Endothelial cell of umbilical vein (primary cell): Measurements from ENCODE around the gene CXCL10. TPM values are rescaled to one million over a fixed set of nuclear protein-coding genes. Genes with fewer than 3 reads are reported as not detected.

Source experiments
- BruUV-seq: library from RNA; stranded (reverse); fragments of 400-500 nt; replicated peaks from 2 replicates; lab custom pipeline; 2021; lab: Mats Ljungman, UMichigan
- CTCF ChIA-PET: fragments of 300-600, 350-600 bp; sonication (Branson Sonifier 250); formaldehyde crosslinking; loops from one replicate; lab custom pipeline; 2021; ENCODE audit warnings: antibody characterized with exemption, inconsistent platforms; lab: Charles Lee
- POLR2A ChIA-PET: fragments of 300-600, 350-600 bp; sonication (Branson Sonifier 250); formaldehyde crosslinking; loops from one replicate; lab custom pipeline; 2021; ENCODE audit warnings: antibody characterized with exemption, inconsistent platforms; lab: Charles Lee
- DNase-seq: peaks from one replicate; pipeline ENCODE4 v3.0.0-alpha.2; 2011; ENCODE audit warnings: low read depth, low spot score
- FAIRE-seq: peaks from 2 replicates; lab custom pipeline; 2011; peaks lifted over from hg19 to GRCh38; lab: Jason Lieb, UNC
- H2AFZ ChIP-seq: 2 replicates; pipeline ENCODE4 v1.6.0; 2012; ENCODE audit warnings: low read depth, low read length, control low read depth, inconsistent platforms
- H3K27ac ChIP-seq: 2 replicates; pipeline ENCODE4 v1.5.1; 2011; ENCODE audit warnings: low read depth, mild to moderate bottlenecking, control low read depth, low read length, moderate library complexity; ENCODE audit not compliant: insufficient read depth
- H3K27me3 ChIP-seq, 2 experiments: 2 replicates each; pipeline versions ENCODE4 v1.6.0 to v1.6.1; 2011; ENCODE audit warnings: low read length in 2 of 2, mixed read lengths in 1 of 2; ENCODE audit not compliant: control insufficient read depth in 2 of 2, insufficient read depth in 2 of 2
- H3K36me3 ChIP-seq, 2 experiments: 2 replicates in 1 of 2; 3 replicates in 1 of 2; pipeline ENCODE4 v1.5.1; 2011; ENCODE audit warnings: low read length in 2 of 2, mild to moderate bottlenecking in 1 of 2, moderate library complexity in 1 of 2; ENCODE audit not compliant: control insufficient read depth in 2 of 2, insufficient read depth in 2 of 2; ENCODE audit errors: extremely low read depth in 1 of 2
- H3K4me1 ChIP-seq: 3 replicates; pipeline ENCODE4 v1.5.1; 2011; ENCODE audit warnings: mild to moderate bottlenecking, low read length; ENCODE audit not compliant: control insufficient read depth, insufficient read depth; ENCODE audit errors: extremely low read depth
- H3K4me2 ChIP-seq: 2 replicates; pipeline ENCODE4 v1.6.1; 2011; ENCODE audit warnings: low read length, control low read depth, mixed read lengths; ENCODE audit not compliant: insufficient read depth
- H3K4me3 ChIP-seq, 3 experiments: fragments of 200-600 bp in 1 of 3; sonication (generic), shearing (Covaris generic) in 1 of 3; replicated peaks in 1 of 3; 2 replicates each; pipeline ENCODE4 v1.5.1; 2011 to 2016; ENCODE audit warnings: control low read depth in 3 of 3, low read length in 3 of 3, mild to moderate bottlenecking in 2 of 3, inconsistent platforms in 1 of 3, low read depth in 1 of 3, moderate library complexity in 1 of 3; ENCODE audit not compliant: insufficient read depth in 1 of 3
- H3K79me2 ChIP-seq: 2 replicates; pipeline ENCODE4 v1.6.0; 2012; ENCODE audit warnings: low read length, inconsistent platforms; ENCODE audit not compliant: control insufficient read depth, insufficient read depth
- H3K9ac ChIP-seq: replicated peaks from 2 replicates; pipeline ENCODE3; 2011; ENCODE audit warnings: low read length, control low read depth; ENCODE audit not compliant: insufficient read depth; ENCODE audit errors: extremely low read depth
- H3K9me1 ChIP-seq: replicated peaks from 3 replicates; pipeline ENCODE4 v1.6.0; 2011; ENCODE audit warnings: mild to moderate bottlenecking, low read length; ENCODE audit not compliant: control insufficient read depth, insufficient read depth; ENCODE audit errors: extremely low read depth
- H3K9me3 ChIP-seq: replicated peaks from 2 replicates; pipeline ENCODE4 v1.5.1; 2012; ENCODE audit warnings: low read length, inconsistent platforms; ENCODE audit not compliant: control insufficient read depth, insufficient read depth
- H4K20me1 ChIP-seq: replicated peaks from 2 replicates; pipeline ENCODE3; 2011; ENCODE audit warnings: mild to moderate bottlenecking, low read length; ENCODE audit not compliant: control insufficient read depth, insufficient read depth; ENCODE audit errors: extremely low read depth
- CTCF ChIP-seq, 2 donors: IDR thresholded peaks; 1 replicate in 1 of 2; 2 replicates in 1 of 2; pipeline ENCODE4 v1.5.1; 2011; ENCODE audit warnings: low read length in 2 of 2, mild to moderate bottlenecking in 2 of 2, moderate library complexity in 2 of 2, control low read depth in 1 of 2, inconsistent platforms in 1 of 2, low read depth in 1 of 2; ENCODE audit not compliant: insufficient read depth in 1 of 2; ENCODE audit errors: extremely low read depth in 1 of 2
- GATA2 ChIP-seq: IDR thresholded peaks from 2 replicates; pipeline ENCODE4 v1.7.0; 2011; ENCODE audit warnings: low read depth, mild to moderate bottlenecking, moderate library complexity, mixed read lengths, low read length; ENCODE audit not compliant: insufficient read length, insufficient read depth
- POLR2A ChIP-seq: IDR thresholded peaks from 2 replicates; pipeline ENCODE4 v1.6.1; 2012; ENCODE audit warnings: low read depth, mild to moderate bottlenecking, control low read depth, low read length
- POLR2AphosphoS5 ChIP-seq: IDR thresholded peaks from 2 replicates; pipeline ENCODE4 v1.6.1; 2012; ENCODE audit warnings: low read depth, mild to moderate bottlenecking, control low read depth, low read length, moderate library complexity; ENCODE audit not compliant: insufficient read depth
- dilution Hi-C: fragments of 300-500 bp; cut with MboI; formaldehyde crosslinking; loops from one replicate; pipeline ENCODE4 v1.15.0; 2019; ENCODE audit warnings: low sequenced_read_pairs; ENCODE audit not compliant: extremely low pct_ligation_motif_present
- intact Hi-C: fragments of 100-400 bp; cut with micrococcal nuclease; formaldehyde crosslinking; loops from one replicate; pipeline ENCODE4 v1.10.0; 2022
- polyA plus RNA-seq, 4 experiments: library from polyadenylated mRNA; depleted of rRNA in 3 of 4; stranded (reverse) in 3 of 4; unstranded in 1 of 4; fragments of >200 nt; gene quantifications; 2 replicates each; pipeline versions ENCODE4 v1.2.1 to v1.2.3, GENCODE V29; 2011 to 2012; ENCODE audit warnings: missing spikeins in 1 of 4
- total RNA-seq: library from RNA; stranded (reverse); gene quantifications from 2 replicates; pipeline ENCODE4 v1.2.3, GENCODE V29; 2021

CXCL10 gene
- total and polyA plus RNA-seq, 2 donors (not counting 3 experiments of a cell fraction or from before 2014, with no cell fraction given) = 0.18 TPM; not detected in 1

GRCh38 chr4:76058888-76059426, 35.7 kb upstream of the CXCL10 start:
- Histone ChIP-seq H3K27ac (no peak overlapping the region), H3K4me3 (no peak overlapping the region)

More at GRCh38 chr4:76058888-76059426, 35.7 kb upstream of the CXCL10 start:
- no peaks in the 10 kb centered on the region for H3K9me1 ChIP-seq
- H3K27me3 ChIP-seq = peaks cover 39 to 68% of the 10 kb centered on the region in 2 experiments
- H3K9ac ChIP-seq = no peak overlapping the region
- no peak overlapping the region for H2AFZ ChIP-seq
- dilution Hi-C loops = no loop called here
- no peaks in the 10 kb centered on the region for H4K20me1 ChIP-seq
- CTCF ChIA-PET = interaction anchor here (0.6 to 2.9 kb wide), 13 partner anchors 16 to 180 kb away, joined by 3 to 27 read pairs (median 4); partner anchors contain the start of genes CXCL11 and SDAD1
- H3K9me3 ChIP-seq = no peaks in the 10 kb centered on the region
- no peaks in the 10 kb centered on the region for H3K4me1 ChIP-seq
- TF ChIP-seq POLR2AphosphoS5 (no peak), GATA2 (no peak), CTCF (IDR thresholded peaks at IDR 0.05; ENCODE audit: extremely low read depth in 1 of 2, insufficient read depth in 1 of 2, low read depth in 1 of 2, low read length in 2 of 2) (no peak), POLR2A (no peak)
- H3K36me3 ChIP-seq = no peaks in the 10 kb centered on the region
- BruUV-seq = no TSS peak
- intact Hi-C loops = no loop called here
- POLR2A ChIA-PET = no interaction called here
- no peak overlapping the region for H3K4me2 ChIP-seq
- DNase-seq = no peak
- no peak for FAIRE-seq
- no peaks in the 10 kb centered on the region for H3K79me2 ChIP-seq
